ENCODE results near the gene GRK1.

Gene GRK1

DNA sequence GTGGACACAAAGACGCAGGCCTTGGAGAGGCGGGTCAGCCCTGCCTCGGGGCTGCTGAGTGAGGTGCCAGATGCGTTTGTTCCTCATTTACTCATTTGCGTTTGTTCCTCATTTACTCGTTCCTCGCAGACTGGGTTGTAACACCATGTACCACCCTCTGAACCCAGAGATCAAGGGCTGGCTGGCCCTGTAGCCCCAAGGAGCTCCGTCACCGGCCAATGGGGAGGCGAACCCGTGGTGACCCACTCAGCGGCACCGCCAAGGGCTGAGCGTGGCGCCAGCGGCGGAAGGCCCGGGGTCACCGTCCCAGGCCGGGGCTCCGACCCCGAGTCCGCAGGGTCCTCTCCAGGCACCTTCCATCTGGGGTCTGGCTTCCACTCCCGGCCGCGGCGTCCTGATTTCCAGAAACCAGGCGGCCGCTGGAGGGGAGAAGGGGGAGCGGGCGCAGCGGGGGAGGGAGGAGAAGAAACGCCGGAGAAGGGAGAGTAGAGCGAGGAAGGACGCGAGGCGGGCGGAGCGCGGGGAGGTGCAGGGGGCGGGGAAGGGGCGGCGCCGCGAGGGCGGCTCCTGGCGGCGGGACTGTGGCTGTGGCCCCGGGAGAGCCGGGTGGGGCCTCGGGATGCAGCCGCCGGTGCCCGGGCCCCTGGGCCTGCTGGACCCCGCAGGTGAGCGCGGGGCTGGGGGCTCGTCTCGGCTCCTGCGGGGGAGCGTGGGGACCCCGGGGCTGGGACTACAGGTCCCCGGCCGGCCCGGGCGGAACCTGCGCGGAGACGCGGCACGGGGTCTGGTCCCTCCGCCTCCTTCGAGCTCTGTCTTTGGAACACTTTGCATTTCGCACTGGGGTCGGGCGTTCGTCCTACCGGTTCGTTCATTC, 91.9 kb downstream of the GRK1 start, which contains the start of gene TMEM255B:
TMEM255B (plus strand) TSS at position 576 of the 874 bp plus-strand sequence; CDS start at position 620, 44 bp downstream.
- peak; percentile 69 for DNase-seq (ENCODE audit: low spot score)

DNA sequence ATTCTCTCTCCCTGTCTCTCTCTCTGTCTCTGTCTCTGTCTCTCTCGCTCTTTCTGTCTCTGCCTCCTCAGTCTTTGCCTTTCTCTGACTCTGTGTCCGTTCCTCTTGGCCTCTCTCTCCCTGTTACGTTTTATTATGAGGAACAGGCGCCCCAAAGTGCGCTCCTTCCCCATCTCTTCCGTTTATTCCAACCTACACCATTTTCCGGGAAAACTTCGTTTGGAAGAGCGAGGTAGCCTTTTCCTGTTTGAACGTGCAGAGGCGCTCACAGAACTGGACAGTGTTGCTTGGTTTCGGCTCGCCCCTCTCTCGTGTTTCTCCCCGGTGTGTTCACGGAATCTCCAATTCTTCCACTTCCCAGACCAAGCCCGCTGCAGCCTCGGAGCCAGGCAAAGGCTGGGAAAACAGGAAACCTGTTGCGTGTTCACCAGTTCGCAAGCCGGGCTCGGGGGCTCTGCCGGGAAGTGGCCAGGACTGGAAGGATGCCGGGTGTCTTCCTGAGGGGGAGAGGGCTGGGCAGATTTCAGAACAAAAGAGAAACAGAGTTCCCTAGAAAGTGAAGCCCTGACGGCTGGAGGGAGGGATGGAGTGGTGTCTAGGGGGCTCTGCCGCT, 92.6 kb downstream of the GRK1 start:
- peak; percentile 25 for DNase-seq (ENCODE audit: low spot score)

DNA sequence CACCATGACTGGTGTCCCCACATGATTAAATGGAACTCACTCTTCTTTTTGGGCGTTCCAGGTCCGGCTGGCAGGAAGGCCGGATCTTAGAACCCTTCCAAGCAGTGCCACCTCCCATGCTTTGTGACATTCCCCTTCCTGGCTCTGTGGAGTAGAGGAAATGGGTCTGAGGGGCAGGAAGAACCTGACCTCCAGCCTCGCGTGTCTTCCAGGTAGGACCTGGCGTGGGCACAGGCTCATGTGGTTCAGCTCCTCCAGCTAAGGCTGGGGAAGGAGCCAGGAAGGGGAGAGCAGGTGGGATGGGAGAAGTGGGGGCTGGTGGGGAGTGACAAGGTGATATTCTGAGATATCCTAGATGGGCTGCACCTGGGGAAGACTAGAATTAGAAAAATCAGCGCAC, 94.1 kb downstream of the GRK1 start:
- DNase-seq (ENCODE audit: low spot score) = no peak

DNA sequence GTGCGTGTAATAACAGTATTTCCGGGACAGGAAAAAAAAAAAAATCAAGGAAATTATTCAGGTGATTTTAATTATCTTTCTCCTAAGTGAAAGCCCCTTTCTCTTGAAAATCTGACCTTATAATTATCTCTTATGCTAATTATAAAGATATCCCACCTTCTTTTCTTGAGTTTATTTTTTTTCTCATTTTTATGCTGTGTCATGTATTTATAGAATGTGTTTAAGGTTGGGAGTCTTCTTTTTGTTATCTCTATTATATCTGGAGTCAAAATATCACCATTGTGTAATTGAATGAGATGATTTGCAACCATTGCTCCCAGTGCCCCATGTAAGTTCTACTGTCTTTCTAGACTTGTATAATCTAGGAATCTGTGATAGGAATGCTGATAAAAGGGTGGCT, 95.1 kb downstream of the GRK1 start:
- DNase-seq (ENCODE audit: low spot score) = no peak

DNA sequence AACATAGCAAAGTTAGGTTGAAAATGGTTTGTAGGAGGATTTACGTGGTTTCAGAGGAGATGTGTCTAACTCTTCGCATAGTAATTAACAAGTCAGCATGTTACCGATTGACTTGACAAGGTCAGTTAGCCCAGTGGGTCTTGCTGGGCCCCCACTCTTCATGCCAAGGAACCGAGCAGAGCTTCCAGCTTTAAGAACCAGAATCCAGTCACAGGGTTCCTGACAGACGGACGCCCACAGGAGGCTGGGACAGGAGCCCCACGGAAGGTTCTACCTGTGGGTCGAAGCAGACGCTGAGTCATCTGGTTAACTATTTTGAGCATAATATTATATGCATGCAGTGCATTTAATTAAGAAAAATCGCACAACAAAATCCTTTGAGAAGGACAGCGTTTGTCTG, 95.5 kb downstream of the GRK1 start:
- no peak for DNase-seq (ENCODE audit: low spot score)

DNA sequence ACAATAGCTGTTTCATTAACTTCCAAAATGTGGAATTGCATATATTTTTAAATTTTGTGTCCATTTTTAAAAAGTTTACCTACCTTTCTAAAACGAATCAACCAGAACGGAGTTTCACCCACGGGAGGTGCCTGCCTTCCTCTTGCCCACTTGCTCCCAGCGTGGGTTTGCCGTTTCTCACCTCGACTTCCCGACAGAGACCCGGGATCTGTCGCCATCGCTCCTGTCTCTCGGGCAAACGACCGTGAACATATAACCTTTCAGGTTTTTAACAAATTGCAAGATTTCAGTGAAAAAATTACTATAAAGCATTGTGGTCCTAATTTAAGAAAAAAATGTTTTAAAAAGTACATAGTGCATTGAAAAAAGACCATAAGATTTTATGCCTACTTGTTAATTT, 96.2 kb downstream of the GRK1 start:
- no peak for DNase-seq (ENCODE audit: low spot score)

DNA sequence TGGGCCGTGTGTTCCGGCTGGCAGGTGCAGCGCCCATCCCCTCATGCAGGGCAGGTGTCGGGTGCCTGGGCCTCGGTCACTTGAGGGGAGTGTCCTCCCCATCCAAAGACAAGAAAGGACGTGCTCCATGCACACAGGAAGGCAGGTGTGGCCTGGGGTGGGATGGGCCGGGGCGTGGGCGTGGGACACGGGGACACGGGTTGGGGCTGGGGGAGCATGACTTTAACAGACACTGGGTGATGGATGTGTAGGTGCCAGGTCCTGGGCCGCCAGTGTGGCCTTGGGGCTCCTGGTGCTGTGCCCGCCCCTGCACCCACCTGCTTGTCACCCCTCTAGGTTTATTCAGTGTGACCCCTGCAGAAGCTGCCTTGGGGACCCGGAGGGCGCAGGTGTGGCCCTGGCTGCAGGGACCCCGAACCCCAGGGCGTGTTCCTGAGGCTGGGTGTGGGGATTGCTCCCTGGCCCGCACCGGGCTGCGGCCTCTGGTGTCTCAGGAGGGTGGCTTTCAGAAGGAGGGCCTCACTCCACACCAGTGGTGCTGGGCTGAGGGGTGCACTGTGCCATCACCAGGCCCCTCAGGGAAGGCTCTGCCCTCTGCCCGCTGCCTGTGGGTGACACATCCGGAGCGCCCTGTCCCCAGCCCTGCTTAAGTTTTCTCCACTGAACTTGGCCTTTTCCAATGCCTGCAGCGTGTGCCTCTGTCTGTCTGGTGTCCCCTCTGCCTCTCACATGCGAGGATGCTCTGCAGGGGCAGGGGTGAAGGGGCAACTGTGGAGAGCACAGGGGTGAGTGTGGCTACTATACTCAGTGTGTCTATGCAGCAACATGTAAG, 97.2 kb downstream of the GRK1 start:
- no peak for DNase-seq (ENCODE audit: low spot score)

DNA sequence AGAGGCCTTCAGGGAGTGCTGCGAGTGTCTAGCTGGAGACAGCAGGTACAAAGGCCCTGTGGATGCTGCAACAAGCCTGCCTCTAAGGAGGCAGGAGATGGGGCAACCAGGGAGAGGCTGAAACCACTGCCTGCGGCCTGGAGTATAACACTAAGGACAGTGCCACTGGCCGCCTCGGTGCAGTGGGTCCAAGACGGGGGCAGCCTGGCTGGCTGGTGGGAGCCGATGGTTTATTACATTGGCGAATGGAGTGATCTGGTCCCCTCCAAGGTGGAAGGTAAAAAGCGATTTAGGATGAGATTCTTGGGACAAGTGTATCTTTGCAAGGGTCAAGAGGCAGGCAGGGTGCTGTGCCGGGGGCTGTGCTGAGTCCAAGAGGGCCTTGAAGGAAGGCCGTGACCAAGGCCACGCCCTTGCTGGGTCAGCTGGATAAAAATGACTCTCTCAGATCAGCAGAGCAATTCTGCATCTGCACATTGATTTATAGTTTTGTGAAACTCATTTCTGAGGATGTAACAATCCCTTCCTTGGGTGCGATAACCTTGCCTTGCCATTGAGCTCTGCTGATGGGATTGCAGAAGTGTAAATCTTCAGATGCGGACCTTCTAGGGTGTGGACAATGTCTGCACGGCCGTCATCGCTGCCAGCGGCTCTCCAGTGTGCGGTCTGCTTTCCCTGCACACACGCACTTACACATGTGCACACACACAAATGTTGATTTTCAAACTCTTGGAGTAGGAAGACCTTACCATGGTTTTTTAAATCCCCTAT, 98.0 kb downstream of the GRK1 start:
- DNase-seq (ENCODE audit: low spot score) = no peak

DNA sequence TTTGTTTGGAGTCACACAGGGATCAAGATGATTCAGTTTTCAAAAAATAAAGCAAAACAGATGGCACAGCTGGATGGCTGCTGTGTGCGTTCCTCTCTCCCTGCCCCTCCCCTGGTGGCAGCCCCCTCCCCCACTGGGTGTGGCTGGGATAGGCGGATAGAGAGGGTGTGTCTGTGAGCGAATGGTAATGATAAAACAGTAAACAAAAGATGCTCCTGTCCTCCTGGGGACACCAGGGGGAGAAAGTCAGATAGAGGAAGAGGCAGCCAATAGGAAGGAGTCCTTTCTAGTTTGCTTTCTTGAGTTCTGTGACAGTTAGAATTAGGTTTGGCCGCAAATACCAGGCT, 98.5 kb downstream of the GRK1 start:
- no peak for DNase-seq (ENCODE audit: low spot score)

DNA sequence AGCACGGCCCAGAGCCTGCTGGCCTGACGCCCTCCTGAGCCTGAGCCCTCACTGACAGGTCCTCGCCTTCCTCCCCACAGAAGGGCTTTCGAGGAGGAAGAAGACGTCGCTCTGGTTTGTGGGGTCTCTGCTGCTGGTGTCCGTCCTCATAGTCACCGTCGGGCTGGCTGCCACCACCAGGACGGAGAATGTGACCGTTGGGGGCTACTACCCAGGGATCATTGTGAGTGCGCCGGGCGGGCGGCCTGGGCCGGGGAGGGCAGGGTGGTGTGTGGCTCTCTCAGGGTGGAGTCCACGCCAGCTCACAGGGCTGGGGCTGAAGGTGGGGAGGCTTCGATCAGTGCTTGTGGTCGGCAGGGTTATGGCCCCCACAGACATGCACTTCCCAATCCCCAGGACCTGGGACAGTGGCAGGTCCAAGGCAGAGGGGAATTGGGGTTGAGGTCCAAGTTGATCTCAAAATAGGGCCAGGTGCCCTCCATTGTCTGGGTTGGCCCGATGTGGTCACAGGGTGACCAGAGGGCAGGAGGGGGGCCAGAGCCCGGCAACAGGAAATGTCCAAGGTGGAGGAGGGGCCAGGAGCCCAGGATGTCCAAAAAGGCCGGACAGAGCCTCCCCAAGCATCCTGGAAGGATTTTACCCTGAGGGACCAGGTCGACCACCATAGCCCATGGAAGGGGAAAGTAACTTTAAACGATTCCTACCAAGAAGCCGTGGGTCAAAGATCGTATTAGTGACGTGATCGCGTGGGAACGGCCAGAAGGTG, 99.2 kb downstream of the GRK1 start:
- DNase-seq (ENCODE audit: low spot score) = no peak

DNA sequence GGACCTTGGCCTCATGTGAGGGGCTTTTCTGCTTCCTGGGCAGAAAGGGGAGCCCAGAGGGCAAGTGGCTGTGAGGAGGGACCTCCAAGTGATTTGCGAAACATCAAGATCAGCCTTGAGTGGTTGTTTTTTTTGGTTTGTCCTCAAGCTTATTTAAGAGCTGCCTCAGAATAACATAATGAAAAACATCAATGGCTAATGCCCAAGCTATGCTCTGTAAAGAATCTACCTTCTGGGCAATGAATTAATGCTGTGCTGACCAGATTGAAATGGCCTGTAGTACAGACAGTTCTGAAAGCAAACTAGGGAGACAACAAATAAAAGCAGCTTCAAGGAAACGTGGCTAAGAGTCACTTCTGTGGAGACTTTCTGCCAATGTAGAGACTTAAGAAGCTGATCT, 100.3 kb downstream of the GRK1 start:
- DNase-seq (ENCODE audit: low spot score) = no peak

DNA sequence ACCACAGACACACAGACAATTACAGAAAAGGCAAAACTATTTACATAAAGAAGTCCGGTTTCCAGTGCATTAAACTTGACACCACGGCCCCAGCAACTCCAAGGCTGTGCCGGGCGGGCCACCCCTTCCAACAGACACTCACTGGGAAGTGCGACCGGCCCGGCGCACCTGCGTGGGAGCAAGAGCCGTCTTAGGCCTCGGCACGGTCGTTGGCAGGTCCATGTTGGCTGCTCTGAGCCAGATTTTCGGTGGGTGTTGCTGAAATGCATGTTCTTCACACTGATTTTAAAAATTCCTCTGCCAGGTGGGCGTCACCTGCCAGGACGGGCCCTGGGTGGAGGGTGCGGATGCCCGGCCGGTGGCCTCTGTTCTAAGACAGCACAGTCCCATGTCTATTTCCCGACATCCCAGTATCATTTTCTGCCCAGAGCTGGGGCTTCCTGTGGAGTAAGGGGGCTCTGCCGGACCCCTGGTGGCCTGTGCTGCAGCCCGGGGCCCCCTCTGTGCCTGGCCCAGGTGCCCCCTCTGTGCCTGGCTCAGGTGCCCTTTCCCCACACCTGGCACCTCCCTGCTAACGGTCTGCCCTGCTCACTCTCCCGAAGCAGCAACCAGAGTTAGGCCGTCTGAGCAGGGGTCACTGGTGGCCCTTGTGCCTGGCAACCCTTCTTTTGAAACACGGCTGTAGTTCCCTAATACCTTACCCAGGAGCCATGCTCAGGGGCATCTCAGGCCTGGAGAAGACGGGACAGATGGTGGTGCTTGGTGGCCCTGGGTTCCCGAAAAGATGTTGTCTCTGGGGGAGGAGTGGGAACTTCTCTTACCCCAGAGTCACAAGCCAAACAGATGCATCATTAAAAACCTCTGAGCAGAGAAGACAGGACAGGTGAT, 101.2 kb downstream of the GRK1 start:
- DNase-seq (ENCODE audit: low spot score) = no peak

DNA sequence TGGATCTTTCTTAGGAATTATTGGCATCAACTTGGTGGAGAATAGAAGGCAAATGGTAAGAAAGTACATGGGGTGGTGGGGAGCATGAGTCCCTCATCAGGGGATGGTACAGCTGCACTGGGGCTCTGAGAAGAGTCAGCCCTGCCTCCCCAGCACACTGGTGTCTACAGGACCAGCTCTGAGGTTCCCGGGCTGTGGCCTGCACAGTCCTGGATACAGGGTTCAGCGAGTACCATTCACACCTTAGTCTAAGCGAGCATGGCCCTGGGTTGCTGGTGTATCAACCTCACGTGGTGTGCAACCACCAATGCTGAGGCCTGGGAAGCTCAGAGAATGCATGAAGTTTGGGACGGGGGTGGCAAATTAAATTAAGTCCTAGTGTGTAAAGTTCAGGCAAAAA, 102.1 kb downstream of the GRK1 start:
- DNase-seq (ENCODE audit: low spot score) = no peak

DNA sequence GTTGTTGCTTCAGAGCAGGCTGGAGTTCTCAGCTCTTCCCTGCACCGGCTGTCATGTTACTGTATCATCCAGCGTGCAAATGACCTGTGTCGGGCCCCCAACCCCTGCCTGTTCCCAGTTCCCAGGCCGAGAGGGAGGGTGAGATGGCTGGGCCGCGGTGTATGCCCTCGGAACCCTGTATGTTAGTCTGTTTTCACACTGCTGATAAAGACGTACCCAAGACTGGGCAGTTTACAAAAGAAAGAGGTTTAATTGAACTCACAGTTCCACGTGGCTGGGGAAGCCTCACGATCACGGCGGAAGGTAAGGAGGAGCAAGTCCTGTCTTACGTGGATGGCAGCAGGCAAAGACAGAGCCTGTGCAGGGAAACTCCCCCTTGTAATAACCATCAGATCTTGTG, 102.9 kb downstream of the GRK1 start:
- peak; percentile 37 for DNase-seq (ENCODE audit: low spot score)

DNA sequence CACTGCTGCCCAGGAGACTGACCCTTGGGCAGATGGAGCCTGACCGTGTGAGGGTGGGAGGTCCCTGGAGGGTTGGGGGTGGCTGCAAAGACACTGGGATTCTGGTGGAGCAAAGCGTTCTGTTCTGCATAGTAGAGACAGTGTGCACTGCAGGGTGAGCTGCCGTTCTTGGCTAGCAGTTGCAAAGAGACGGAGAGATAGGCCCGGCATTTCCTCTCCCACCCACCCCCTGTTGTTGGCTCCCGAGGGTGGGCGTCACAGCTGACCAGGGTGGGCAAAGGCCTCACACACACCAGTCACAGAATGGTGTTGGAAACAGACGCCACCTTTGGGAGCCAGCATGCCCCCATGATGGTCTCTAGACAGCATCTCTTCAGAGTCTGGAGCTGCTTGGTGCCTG, 103.4 kb downstream of the GRK1 start:
- DNase-seq (ENCODE audit: low spot score) = no peak

DNA sequence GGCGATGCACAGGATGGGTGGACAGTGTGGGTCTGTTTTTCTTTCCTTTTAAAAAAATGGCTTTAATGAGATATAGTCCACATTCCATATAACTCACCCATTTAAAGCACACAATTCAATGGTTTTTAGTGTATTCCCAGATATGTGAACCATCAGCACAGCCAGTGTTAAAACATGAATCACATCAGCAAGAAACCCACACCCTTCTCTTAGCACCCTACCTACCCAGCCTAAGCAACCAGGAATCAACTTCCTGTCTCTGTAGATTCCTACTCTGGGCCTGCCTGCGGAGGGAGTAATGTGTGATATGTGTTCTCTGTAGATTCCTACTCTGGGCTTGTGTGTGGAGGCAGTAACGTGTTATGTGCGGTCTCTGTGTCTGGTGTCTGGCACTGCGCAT, 103.9 kb downstream of the GRK1 start:
- DNase-seq (ENCODE audit: low spot score) = peak; percentile 20

DNA sequence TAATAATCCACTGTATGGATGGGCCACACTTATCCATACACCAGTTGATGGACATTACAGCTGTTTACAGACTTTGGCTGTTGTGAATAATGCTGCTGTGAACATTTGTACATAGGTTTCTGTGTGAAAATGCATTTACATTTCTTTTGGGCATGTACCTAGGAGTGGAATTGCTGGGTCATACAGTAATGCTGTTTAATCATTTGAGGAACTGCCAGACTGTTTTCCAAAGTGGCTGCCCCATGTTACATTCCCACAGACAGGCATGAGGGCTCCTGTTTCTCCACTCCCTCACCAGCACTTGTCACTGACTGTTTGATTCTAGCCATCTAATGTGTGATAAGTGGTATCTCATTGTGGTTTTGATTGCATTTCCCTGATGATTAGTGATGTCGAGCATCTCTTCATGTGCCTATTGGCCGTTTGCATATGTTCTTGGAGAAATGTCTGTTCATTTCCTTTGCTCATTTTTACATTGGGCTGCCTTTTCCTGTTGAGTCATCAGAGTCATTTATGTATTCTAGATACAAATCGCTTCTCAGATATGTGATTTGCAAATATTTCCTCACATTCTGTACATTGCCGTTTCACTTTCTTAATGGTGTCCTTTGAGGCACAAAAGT, 104.8 kb downstream of the GRK1 start:
- DNase-seq (ENCODE audit: low spot score) = peak; percentile 41

DNA sequence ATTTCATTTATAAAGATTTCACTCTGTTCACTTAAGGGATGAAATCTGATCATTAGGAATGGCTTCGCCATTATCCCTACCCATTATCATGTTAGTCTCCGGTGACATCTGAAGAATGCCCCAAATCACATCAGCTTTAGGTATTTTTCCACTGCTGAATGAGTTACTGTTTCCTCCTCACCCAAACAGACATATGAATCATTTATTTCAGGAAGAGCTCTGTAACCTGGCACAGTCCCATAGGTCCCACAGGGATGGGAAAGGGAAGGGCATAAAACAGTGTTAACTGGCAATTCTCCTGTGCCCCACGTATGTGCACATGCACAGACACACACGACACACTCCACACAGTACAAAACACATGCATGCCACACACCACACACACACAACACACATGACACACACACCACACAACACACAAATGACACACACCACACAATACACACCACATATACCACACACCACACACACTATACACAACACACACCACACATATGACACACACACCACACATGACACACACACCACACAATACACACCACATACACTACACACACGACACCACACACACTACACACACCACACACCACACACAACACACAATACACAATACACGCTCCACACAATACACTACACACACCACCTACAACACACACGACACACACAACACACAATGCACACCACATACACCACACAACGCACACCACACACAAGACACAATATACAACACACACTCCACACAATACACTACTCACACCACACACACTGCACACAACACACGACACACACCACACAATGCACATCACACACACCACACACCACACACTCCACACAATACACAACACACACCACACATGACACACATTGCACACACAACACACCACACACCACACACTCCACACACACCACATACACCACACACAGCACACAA, 107.4 kb downstream of the GRK1 start:
- DNase-seq (ENCODE audit: low spot score) = peak; percentile 66

Data from kidney tubule cell (primary cell).